Upper lobe of left lung (tissue), 4 donors: Measurements from ENCODE around the gene RAB40A.

Experiments
- EP300 ChIP-seq, 4 donors: sonication (generic); formaldehyde crosslinking; IDR thresholded peaks; one replicate each; pipeline ENCODE4 v1.5.1; 2017; ENCODE audit warnings: antibody characterized with exemption in 4 of 4, control low read depth in 2 of 4
- POLR2A ChIP-seq, 4 donors: fragments of 450-650 bp; IDR thresholded peaks; one replicate each; pipeline ENCODE4 v1.5.1; 2016 to 2017; ENCODE audit warnings: antibody characterized with exemption in 4 of 4, mild to moderate bottlenecking in 2 of 4
- POLR2AphosphoS5 ChIP-seq, 2 donors: sonication (generic); formaldehyde crosslinking; IDR thresholded peaks; one replicate each; pipeline ENCODE4 v1.5.1; 2017; ENCODE audit warnings: antibody characterized with exemption in 2 of 2
- TF ChIP-seq, protein P1 (sequence below), 6 experiments: fragments of 450-650 bp in 4 of 6; fragments of 200-600 bp in 2 of 6; sonication (generic) in 2 of 6; IDR thresholded peaks; one replicate each; pipeline ENCODE4 v1.5.1; 2016 to 2019; ENCODE audit warnings: antibody characterized with exemption in 6 of 6

DNA sequence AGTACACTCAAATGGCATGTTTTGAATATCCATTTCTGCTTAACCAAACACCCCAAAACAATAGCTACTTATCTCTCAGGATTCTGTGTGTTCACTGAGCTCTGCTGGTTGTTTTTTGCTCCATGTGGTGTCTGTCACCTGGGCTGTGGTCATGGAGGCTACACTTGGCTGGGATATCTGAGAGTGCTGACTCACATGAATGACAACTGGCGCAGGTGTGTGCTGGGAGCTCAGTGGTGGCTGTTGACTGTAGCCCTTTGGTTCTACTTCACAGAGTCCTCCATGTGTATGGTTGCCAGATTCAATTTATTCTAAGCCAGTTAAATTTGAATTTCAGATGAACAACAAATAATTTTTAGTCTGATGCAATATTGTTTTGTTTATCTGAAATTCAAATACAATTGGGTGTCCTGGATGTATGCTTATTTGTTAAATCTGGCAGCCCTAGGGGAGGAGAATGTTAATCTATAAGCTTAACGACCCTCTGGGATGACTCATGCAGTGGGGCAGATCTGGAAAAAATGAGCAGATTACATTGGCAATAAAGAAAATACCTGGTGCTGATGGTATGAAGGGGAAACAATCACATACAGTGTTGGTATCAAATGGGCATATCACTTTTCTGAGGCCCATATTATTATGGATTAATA lies 37.8 kb upstream of the RAB40A start:
- TF ChIP-seq, protein P1, sequence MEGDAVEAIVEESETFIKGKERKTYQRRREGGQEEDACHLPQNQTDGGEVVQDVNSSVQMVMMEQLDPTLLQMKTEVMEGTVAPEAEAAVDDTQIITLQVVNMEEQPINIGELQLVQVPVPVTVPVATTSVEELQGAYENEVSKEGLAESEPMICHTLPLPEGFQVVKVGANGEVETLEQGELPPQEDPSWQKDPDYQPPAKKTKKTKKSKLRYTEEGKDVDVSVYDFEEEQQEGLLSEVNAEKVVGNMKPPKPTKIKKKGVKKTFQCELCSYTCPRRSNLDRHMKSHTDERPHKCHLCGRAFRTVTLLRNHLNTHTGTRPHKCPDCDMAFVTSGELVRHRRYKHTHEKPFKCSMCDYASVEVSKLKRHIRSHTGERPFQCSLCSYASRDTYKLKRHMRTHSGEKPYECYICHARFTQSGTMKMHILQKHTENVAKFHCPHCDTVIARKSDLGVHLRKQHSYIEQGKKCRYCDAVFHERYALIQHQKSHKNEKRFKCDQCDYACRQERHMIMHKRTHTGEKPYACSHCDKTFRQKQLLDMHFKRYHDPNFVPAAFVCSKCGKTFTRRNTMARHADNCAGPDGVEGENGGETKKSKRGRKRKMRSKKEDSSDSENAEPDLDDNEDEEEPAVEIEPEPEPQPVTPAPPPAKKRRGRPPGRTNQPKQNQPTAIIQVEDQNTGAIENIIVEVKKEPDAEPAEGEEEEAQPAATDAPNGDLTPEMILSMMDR (IDR thresholded peaks at IDR 0.05) = no peak
- TF ChIP-seq POLR2A (IDR thresholded peaks at IDR 0.05) = no peak
- no peak for TF ChIP-seq POLR2AphosphoS5 (IDR thresholded peaks at IDR 0.05)
- no peak for TF ChIP-seq EP300 (IDR thresholded peaks at IDR 0.05)
